H1 (cell line): ENCODE measurements around the gene MAGEC3. TPM values are rescaled to one million over a fixed set of nuclear protein-coding genes. Genes with fewer than 3 reads are reported as not detected.

Experiments
- CTCF ChIA-PET: fragments of 300-600 bp; sonication (Branson Sonifier 250); formaldehyde crosslinking; loops from one replicate; lab custom pipeline; 2021; ENCODE audit not compliant: partially characterized antibody; lab: Charles Lee
- POLR2A ChIA-PET: fragments of 300-600 bp; sonication (Branson Sonifier 250); formaldehyde crosslinking; loops from one replicate; lab custom pipeline; 2021; ENCODE audit warnings: inconsistent platforms; ENCODE audit not compliant: partially characterized antibody; lab: Charles Lee
- DNase-seq, 2 experiments: peaks; one replicate each; pipeline versions ENCODE4 v3.0.0 to v3.0.0-alpha.2; 2010 to 2022; ENCODE audit warnings: low spot score in 2 of 2, low read depth in 1 of 2, mixed read lengths in 1 of 2
- FAIRE-seq: peaks from 2 replicates; lab custom pipeline; 2011; peaks lifted over from hg19 to GRCh38; lab: Jason Lieb, UNC
- H2AFZ ChIP-seq: 2 replicates; pipeline ENCODE4 v1.8.1; 2012; ENCODE audit warnings: low read length, inconsistent platforms
- H2AK5ac ChIP-seq: 2 replicates; pipeline ENCODE4 v1.6.1; 2013; ENCODE audit warnings: low read depth, low read length
- H2BK120ac ChIP-seq: replicated peaks from 2 replicates; pipeline ENCODE3; 2013; ENCODE audit warnings: low read depth, low read length, inconsistent platforms
- H2BK12ac ChIP-seq: 2 replicates; pipeline ENCODE4 v1.6.1; 2013; ENCODE audit warnings: low read depth, low read length
- H2BK15ac ChIP-seq: 2 replicates; pipeline ENCODE4 v1.6.1; 2013; ENCODE audit warnings: low read length
- H2BK20ac ChIP-seq: 2 replicates; pipeline ENCODE4 v1.6.1; 2013; ENCODE audit warnings: low read length
- H2BK5ac ChIP-seq: 2 replicates; pipeline ENCODE4 v1.6.1; 2013; ENCODE audit warnings: low read depth, low read length
- H3K14ac ChIP-seq: 2 replicates; pipeline ENCODE4 v1.6.1; 2013; ENCODE audit warnings: inconsistent platforms; ENCODE audit not compliant: insufficient read length
- H3K18ac ChIP-seq: 2 replicates; pipeline ENCODE4 v1.6.1; 2013; ENCODE audit warnings: low read length; ENCODE audit errors: extremely low read depth
- H3K23ac ChIP-seq: 2 replicates; pipeline ENCODE4 v1.6.1; 2013; ENCODE audit warnings: inconsistent platforms; ENCODE audit not compliant: insufficient read length
- H3K23me2 ChIP-seq: 2 replicates; pipeline ENCODE4 v1.6.1; 2013; ENCODE audit warnings: low read depth, low read length
- H3K27ac ChIP-seq: 2 replicates; pipeline ENCODE4 v1.6.1; 2011; ENCODE audit warnings: low read depth, low read length, inconsistent platforms
- H3K27me3 ChIP-seq, 4 experiments: replicated peaks in 1 of 4; 1 replicate in 1 of 4; 2 replicates in 3 of 4; pipeline versions ENCODE4 v1.6.1 to v1.8.1; 2011 to 2013; ENCODE audit warnings: low read length in 3 of 4, mild to moderate bottlenecking in 3 of 4, inconsistent platforms in 2 of 4, mixed read lengths in 2 of 4, moderate library complexity in 1 of 4; ENCODE audit not compliant: control insufficient read depth in 3 of 4, insufficient read depth in 3 of 4; ENCODE audit errors: extremely low read depth in 1 of 4
- H3K36me3 ChIP-seq, 4 experiments: 2 replicates each; pipeline versions ENCODE4 v1.6.1 to v1.8.1; 2011 to 2013; ENCODE audit warnings: mild to moderate bottlenecking in 4 of 4, low read length in 3 of 4, moderate library complexity in 2 of 4, control low read depth in 1 of 4, inconsistent platforms in 1 of 4; ENCODE audit not compliant: insufficient read depth in 4 of 4, control insufficient read depth in 2 of 4
- H3K4ac ChIP-seq: replicated peaks from 2 replicates; pipeline ENCODE3; 2013; ENCODE audit warnings: low read length, low read depth, mixed read lengths, inconsistent platforms; ENCODE audit not compliant: insufficient read length
- H3K4me1 ChIP-seq, 4 experiments: replicated peaks in 1 of 4; 1 replicate in 1 of 4; 2 replicates in 3 of 4; pipeline versions ENCODE4 v1.6.1 to v1.8.1; 2011 to 2013; ENCODE audit warnings: low read length in 3 of 4, inconsistent platforms in 2 of 4, mixed read lengths in 1 of 4; ENCODE audit not compliant: insufficient read depth in 4 of 4, control insufficient read depth in 3 of 4
- H3K4me2 ChIP-seq, 2 experiments: 2 replicates each; pipeline versions ENCODE4 v1.6.1 to v1.8.1; 2011 to 2013; ENCODE audit warnings: low read depth in 2 of 2, low read length in 2 of 2, control low read depth in 1 of 2, inconsistent platforms in 1 of 2, mild to moderate bottlenecking in 1 of 2; ENCODE audit not compliant: insufficient read depth in 1 of 2
- H3K4me3 ChIP-seq, 4 experiments: fragments of 200-600, 300-600 bp in 1 of 4; sonication (generic), shearing (Covaris generic), sonication (Bioruptor Twin) in 1 of 4; 2 replicates each; pipeline versions ENCODE4 v1.5.1 to v1.8.1; 2011 to 2016; ENCODE audit warnings: low read length in 4 of 4, low read depth in 3 of 4, control low read depth in 2 of 4, inconsistent platforms in 2 of 4, mild to moderate bottlenecking in 2 of 4, mixed read lengths in 1 of 4, moderate library complexity in 1 of 4; ENCODE audit not compliant: insufficient read depth in 2 of 4; ENCODE audit errors: extremely low read depth in 1 of 4
- H3K56ac ChIP-seq: replicated peaks from 2 replicates; pipeline ENCODE3; 2013; ENCODE audit warnings: low read depth, mild to moderate bottlenecking, mixed read lengths, low read length, inconsistent platforms; ENCODE audit not compliant: insufficient read length
- H3K79me1 ChIP-seq: 2 replicates; pipeline ENCODE4 v1.6.1; 2013; ENCODE audit warnings: low read depth, low read length, control low read depth
- H3K79me2 ChIP-seq, 2 experiments: 2 replicates each; pipeline versions ENCODE4 v1.6.1 to v1.8.1; 2012 to 2013; ENCODE audit warnings: low read length in 2 of 2, mild to moderate bottlenecking in 2 of 2, inconsistent platforms in 1 of 2; ENCODE audit not compliant: insufficient read depth in 2 of 2, control insufficient read depth in 1 of 2
- H3K9ac ChIP-seq, 4 experiments: replicated peaks in 1 of 4; 1 replicate in 1 of 4; 2 replicates in 3 of 4; pipeline versions ENCODE4 v1.6.1 to v1.8.1; 2011 to 2013; ENCODE audit warnings: low read depth in 3 of 4, low read length in 3 of 4, control low read depth in 2 of 4, mild to moderate bottlenecking in 2 of 4, moderate library complexity in 2 of 4, inconsistent platforms in 1 of 4; ENCODE audit errors: extremely low read depth in 1 of 4
- H3K9me3 ChIP-seq, 2 experiments: 2 replicates each; pipeline versions ENCODE4 v1.6.1 to v1.8.1; 2012 to 2013; ENCODE audit warnings: mild to moderate bottlenecking in 2 of 2, moderate library complexity in 2 of 2, control low read depth in 1 of 2, inconsistent platforms in 1 of 2, low read depth in 1 of 2, low read length in 1 of 2, mixed read lengths in 1 of 2; ENCODE audit not compliant: insufficient read depth in 2 of 2
- H4K20me1 ChIP-seq, 2 experiments: replicated peaks in 1 of 2; 2 replicates each; pipeline versions ENCODE3 to v1.8.1; 2011 to 2013; ENCODE audit warnings: inconsistent platforms in 2 of 2, low read length in 2 of 2, mild to moderate bottlenecking in 1 of 2; ENCODE audit not compliant: insufficient read depth in 2 of 2, control insufficient read depth in 1 of 2
- H4K5ac ChIP-seq: 2 replicates; pipeline ENCODE4 v1.6.1; 2013; ENCODE audit warnings: low read length, low read depth, mixed read lengths, inconsistent platforms; ENCODE audit not compliant: insufficient read length
- H4K8ac ChIP-seq: 2 replicates; pipeline ENCODE4 v1.8.0; 2013; ENCODE audit warnings: mild to moderate bottlenecking, moderate library complexity, low read length, inconsistent platforms; ENCODE audit not compliant: insufficient read depth; ENCODE audit errors: extremely low read depth
- H4K91ac ChIP-seq: replicated peaks from 2 replicates; pipeline ENCODE3; 2013; ENCODE audit warnings: low read length, mixed read lengths, inconsistent platforms; ENCODE audit not compliant: insufficient read length
- BCL11A ChIP-seq, 2 experiments: IDR thresholded peaks; one replicate each; pipeline ENCODE4 v1.6.1; 2011; ENCODE audit warnings: low read depth in 2 of 2, low read length in 2 of 2, mild to moderate bottlenecking in 2 of 2
- EGR1 ChIP-seq: IDR thresholded peaks from 2 replicates; pipeline ENCODE4 v1.6.1; 2011; ENCODE audit warnings: low read depth, low read length, borderline replicate concordance
- KDM4A ChIP-seq: IDR thresholded peaks from one replicate; pipeline ENCODE4 v1.7.1; 2012; ENCODE audit warnings: low read depth, mild to moderate bottlenecking, moderate library complexity, low read length, inconsistent platforms; ENCODE audit not compliant: severe bottlenecking
- KDM5A ChIP-seq: fragments of 200-600 bp; IDR thresholded peaks from 2 replicates; pipeline ENCODE4 v1.7.1; 2012; ENCODE audit warnings: mild to moderate bottlenecking, low read length, inconsistent platforms, mixed read lengths
- POLR2AphosphoS5 ChIP-seq: IDR thresholded peaks from 2 replicates; pipeline ENCODE4 v1.6.1; 2011; ENCODE audit warnings: low read depth, low read length
- SP2 ChIP-seq: IDR thresholded peaks from 2 replicates; pipeline ENCODE4 v1.6.1; 2012; ENCODE audit warnings: mild to moderate bottlenecking, low read length, inconsistent platforms
- ZNF274 ChIP-seq: IDR thresholded peaks from 2 replicates; pipeline ENCODE4 v1.7.0; 2012; ENCODE audit warnings: low read length, borderline replicate concordance; ENCODE audit errors: extremely low read depth
- WGBS, 2 experiments: shearing (Covaris generic) in 1 of 2; methylation state at CpG; one replicate each; pipeline versions ENCODE4 v1.1.6 to v1.1.7; 2013 to 2015; ENCODE audit warnings: low lambda C conversion rate in 2 of 2, mixed read lengths in 2 of 2, inconsistent platforms in 1 of 2, low coverage in 1 of 2, missing lambda C conversion rate in 1 of 2; ENCODE audit not compliant: insufficient replicate concordance in 2 of 2, insufficient coverage in 1 of 2, insufficient read length in 1 of 2; ENCODE audit errors: extremely low coverage in 1 of 2, missing lambda C conversion rate in 1 of 2; 5-methylcytosine and 5-hydroxymethylcytosine counted together
- polyA plus RNA-seq, 7 experiments: library from polyadenylated mRNA; depleted of rRNA in 3 of 7; stranded (reverse) in 5 of 7; unstranded in 2 of 7; fragments of >200 nt in 5 of 7; fragments of 200-250 nt in 2 of 7; gene quantifications; 1 replicate in 5 of 7; 2 replicates in 1 of 7; 4 replicates in 1 of 7; pipeline versions ENCODE4 v1.2.1 to v1.2.3, GENCODE V29; 2011 to 2013; ENCODE audit warnings: missing spikeins in 2 of 7, mixed read lengths in 2 of 7
- total RNA-seq: library from RNA; stranded (reverse); fragmentation: NEBNext Ultra II Directional; extraction: Animal tissue kit (Norgen Biotek cat#: 25700); gene quantifications from 2 replicates; pipeline ENCODE4 v1.2.1, GENCODE V29; 2021
- TF ChIP-seq, protein P1 (sequence below): IDR thresholded peaks from 2 replicates; pipeline ENCODE4 v1.6.1; 2012; ENCODE audit warnings: inconsistent platforms

Gene MAGEC3
- total and polyA plus RNA-seq, 2 of the 8 experiments (the other 6 are each of a cell fraction or from before 2014, with no cell fraction given) = not detected

DNA sequence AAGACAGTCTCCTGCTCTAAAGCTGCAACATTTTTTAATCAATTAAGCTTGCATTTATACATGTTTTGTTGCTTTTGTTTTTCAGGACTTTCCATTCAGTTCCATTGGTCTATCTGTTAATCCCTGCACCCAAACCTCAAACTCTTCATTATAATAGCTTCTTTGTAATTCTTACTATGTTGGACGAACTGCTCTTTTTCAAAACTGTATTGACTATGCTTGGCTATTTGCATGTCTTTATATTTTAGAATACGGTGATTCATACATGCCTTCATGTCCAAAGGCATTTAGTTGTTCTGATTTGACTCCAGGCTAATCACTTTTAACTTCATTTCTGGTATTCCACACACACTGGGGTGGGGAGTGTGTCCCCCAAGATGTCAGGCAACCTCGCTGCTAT is 79.7 kb downstream of the MAGEC3 start:
- H3K4me1 ChIP-seq = no peaks in the 10 kb centered on the region
- H3K79me1 ChIP-seq = no peaks in the 10 kb centered on the region
- no peak overlapping the region for H3K14ac ChIP-seq
- no peaks in the 10 kb centered on the region for H4K20me1 ChIP-seq
- H2BK20ac ChIP-seq = no peak overlapping the region
- H3K9ac ChIP-seq = no peak overlapping the region
- H3K79me2 ChIP-seq = no peaks in the 10 kb centered on the region
- H2AK5ac ChIP-seq = no peak overlapping the region
- no peak overlapping the region for H4K5ac ChIP-seq
- no peak overlapping the region for H4K91ac ChIP-seq
- ChIA-PET CTCF (no interaction called here), POLR2A (no interaction called here)
- H3K27ac ChIP-seq = no peak overlapping the region
- no peak overlapping the region for H3K4me2 ChIP-seq
- no peaks in the 10 kb centered on the region for H3K9me3 ChIP-seq
- FAIRE-seq (no peak), DNase-seq (no peak)
- no peaks in the 10 kb centered on the region for H3K23me2 ChIP-seq
- no peak overlapping the region for H3K23ac ChIP-seq
- H3K36me3 ChIP-seq = no peaks in the 10 kb centered on the region
- H2BK12ac ChIP-seq = no peak overlapping the region
- no peak overlapping the region for H3K4ac ChIP-seq
- 72% methylated on average over 3 of the region's 3 CpGs; no CpG with 5 or more reads in 1 of the 2 experiments for whole genome bisulfite sequencing, 2 experiments
- no peak overlapping the region for H3K4me3 ChIP-seq
- H3K27me3 ChIP-seq = no peaks in the 10 kb centered on the region
- H2BK120ac ChIP-seq = no peak overlapping the region
- H2AFZ ChIP-seq = no peak overlapping the region
- no peak overlapping the region for H2BK15ac ChIP-seq
- no peak overlapping the region for H4K8ac ChIP-seq
- H3K56ac ChIP-seq = no peak overlapping the region
- H2BK5ac ChIP-seq = no peak overlapping the region
- H3K18ac ChIP-seq = no peak overlapping the region
- TF ChIP-seq, protein P1, sequence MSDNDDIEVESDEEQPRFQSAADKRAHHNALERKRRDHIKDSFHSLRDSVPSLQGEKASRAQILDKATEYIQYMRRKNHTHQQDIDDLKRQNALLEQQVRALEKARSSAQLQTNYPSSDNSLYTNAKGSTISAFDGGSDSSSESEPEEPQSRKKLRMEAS = no peak
- TF ChIP-seq ZNF274 (no peak), BCL11A (IDR thresholded peaks at IDR 0.05; ENCODE audit: low read depth in 2 of 2, low read length in 2 of 2) (no peak), POLR2AphosphoS5 (no peak), KDM5A (no peak), KDM4A (no peak), EGR1 (no peak), SP2 (no peak)
